GM12872 (cell line): ENCODE data around the gene VEPH1.

Source experiments
- TF ChIP-seq, protein P1 (sequence below): IDR thresholded peaks from 3 replicates; pipeline ENCODE4 v1.5.1; 2011; ENCODE audit warnings: low read depth, mild to moderate bottlenecking, low read length, moderate library complexity; ENCODE audit not compliant: insufficient read depth

Gene VEPH1

GRCh38 chr3:157280786-157281185, 222.4 kb downstream of the VEPH1 start:
- TF ChIP-seq, protein P1, sequence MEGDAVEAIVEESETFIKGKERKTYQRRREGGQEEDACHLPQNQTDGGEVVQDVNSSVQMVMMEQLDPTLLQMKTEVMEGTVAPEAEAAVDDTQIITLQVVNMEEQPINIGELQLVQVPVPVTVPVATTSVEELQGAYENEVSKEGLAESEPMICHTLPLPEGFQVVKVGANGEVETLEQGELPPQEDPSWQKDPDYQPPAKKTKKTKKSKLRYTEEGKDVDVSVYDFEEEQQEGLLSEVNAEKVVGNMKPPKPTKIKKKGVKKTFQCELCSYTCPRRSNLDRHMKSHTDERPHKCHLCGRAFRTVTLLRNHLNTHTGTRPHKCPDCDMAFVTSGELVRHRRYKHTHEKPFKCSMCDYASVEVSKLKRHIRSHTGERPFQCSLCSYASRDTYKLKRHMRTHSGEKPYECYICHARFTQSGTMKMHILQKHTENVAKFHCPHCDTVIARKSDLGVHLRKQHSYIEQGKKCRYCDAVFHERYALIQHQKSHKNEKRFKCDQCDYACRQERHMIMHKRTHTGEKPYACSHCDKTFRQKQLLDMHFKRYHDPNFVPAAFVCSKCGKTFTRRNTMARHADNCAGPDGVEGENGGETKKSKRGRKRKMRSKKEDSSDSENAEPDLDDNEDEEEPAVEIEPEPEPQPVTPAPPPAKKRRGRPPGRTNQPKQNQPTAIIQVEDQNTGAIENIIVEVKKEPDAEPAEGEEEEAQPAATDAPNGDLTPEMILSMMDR: no peak

DNA sequence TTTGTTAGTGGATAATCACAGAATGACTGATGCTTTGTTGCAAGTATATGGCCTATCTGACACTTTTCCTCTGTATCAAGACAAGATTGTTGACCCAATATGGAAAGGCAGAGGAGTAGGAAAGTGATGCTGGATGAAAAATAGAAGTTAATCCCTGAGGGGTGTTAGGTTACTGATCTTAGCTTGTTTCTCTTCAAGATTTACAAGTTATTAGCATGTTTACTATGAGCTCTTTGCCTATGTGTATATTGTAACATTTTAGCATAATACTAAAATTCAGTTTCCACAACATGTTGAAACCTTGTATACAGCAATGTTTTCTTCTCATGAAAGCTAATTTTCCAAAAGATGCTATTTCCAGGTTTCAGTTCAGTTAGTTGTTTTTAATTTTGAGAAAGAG, 222.9 kb downstream of the VEPH1 start:
- TF ChIP-seq, protein P1: no peak

DNA sequence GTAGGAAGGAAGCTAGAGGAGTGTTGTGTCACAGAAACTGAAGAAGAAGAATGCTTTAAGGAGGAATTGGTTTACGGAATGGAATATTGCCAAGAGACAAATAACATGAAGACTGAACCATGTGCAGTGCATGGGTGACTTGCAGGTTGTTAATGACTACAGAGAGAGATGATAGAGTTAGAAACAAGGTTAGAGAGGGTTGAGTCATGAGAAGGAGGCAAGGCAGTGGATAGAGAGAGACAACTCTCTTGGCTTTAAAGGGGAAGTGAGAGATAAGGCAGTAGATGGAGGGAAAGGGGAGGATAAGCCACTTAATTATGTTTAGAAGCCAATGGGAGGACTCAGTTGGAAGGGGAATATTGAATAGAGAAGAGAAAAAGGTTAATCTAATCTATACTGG, 224.0 kb downstream of the VEPH1 start:
- TF ChIP-seq, protein P1: no peak

GRCh38 chr3:157276801-157277200, 226.4 kb downstream of the VEPH1 start:
- TF ChIP-seq, protein P1: no peak

- TF ChIP-seq, protein P1: no peak
Measured at GRCh38 chr3:157275832-157276231, 227.4 kb downstream of the VEPH1 start.

- TF ChIP-seq, protein P1: no peak
Measured at GRCh38 chr3:157274644-157275137, 228.5 kb downstream of the VEPH1 start.

GRCh38 chr3:157271283-157271882, 231.8 kb downstream of the VEPH1 start:
- TF ChIP-seq, protein P1: no peak
